ACC112 (cell line): ENCODE data around the gene PRKCE.

Source experiments
- H2AFZ ChIP-seq: fragments of 200-600 bp; sonication (generic); one replicate; pipeline ENCODE4 v1.6.0; 2017; ENCODE audit warnings: antibody characterized with exemption, low read length; ENCODE audit not compliant: unreplicated experiment
- H3K27ac ChIP-seq: fragments of 200-600 bp; sonication (generic); 2 replicates; pipeline ENCODE4 v1.5.1; 2014; ENCODE audit warnings: low read depth, mild to moderate bottlenecking, antibody characterized with exemption, low read length, moderate library complexity
- H3K27me3 ChIP-seq: fragments of 200-600 bp; sonication (generic); 2 replicates; pipeline ENCODE4 v1.6.1; 2014; ENCODE audit warnings: mild to moderate bottlenecking, antibody characterized with exemption, low read length, moderate library complexity, mixed read lengths; ENCODE audit not compliant: insufficient read depth
- H3K36me3 ChIP-seq: fragments of 200-600 bp; sonication (generic); 2 replicates; pipeline ENCODE4 v1.6.1; 2016; ENCODE audit warnings: mild to moderate bottlenecking, antibody characterized with exemption, low read length, moderate library complexity, mixed read lengths; ENCODE audit not compliant: insufficient read depth
- H3K4me1 ChIP-seq: fragments of 200-600 bp; sonication (generic); one replicate; pipeline ENCODE4 v1.6.1; 2016; ENCODE audit warnings: low read length, mixed read lengths; ENCODE audit not compliant: insufficient read depth, unreplicated experiment, control insufficient read depth
- H3K4me3 ChIP-seq: fragments of 200-600 bp; sonication (generic); 2 replicates; pipeline ENCODE4 v1.5.1; 2014; ENCODE audit warnings: mild to moderate bottlenecking, low read depth, low read length
- H3K79me2 ChIP-seq: fragments of 200-600 bp; sonication (generic); one replicate; pipeline ENCODE4 v1.6.0; 2016; ENCODE audit warnings: low read length; ENCODE audit not compliant: control insufficient read depth, unreplicated experiment, insufficient read depth

PRKCE gene

DNA sequence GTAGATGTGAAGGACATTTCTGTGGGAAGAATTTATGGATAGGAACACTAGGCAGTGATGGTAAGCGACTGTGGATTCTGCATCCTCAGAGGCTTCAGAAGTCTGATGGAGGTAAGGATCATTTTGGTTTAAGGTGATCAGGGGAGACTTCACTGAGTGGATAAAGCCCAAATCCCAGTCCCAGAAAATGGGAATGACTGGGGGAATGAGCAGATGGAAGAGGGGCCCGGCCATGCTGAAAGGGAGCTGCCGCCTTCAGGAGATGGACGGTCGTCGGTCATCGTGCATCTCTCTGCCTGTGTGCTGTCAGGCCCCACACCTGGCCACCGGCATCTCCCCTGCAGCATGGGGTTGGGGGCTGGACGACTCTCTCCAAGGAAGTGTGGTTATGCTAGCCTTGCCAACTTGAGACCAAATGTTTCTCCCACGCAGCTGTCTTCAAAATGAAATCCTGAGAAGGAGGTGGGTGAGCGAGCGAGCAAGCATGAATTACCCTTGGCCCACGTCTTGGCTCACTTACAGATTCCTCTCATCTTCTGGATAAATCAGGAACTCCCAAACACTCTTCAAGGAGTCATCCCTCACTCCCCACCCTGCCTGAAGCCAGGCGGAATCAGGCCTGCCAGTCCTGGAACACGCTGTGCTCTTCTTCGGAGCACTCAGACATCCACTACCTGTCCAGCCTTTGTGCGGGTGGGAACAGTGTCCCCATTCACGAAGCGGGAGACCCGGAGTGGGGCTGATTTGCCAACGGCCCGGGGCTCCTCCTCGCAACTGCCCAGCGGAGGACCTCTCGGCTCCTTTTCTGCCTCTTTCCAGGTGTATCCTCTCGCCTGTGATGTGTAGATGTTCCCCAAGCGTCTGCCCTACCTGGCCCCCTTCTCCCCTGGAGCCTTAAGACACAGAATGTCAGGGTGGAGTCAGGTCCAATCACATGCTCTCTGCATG lies 85.6 kb downstream of the PRKCE start:
- H3K27ac ChIP-seq, result no peak overlapping the region
- no peak overlapping the region for H2AFZ ChIP-seq
- no peak overlapping the region for H3K4me3 ChIP-seq
- peaks cover 3% of the 10 kb centered on the region for H3K79me2 ChIP-seq
- H3K4me1 ChIP-seq, result peaks cover 15% of the 10 kb centered on the region
- H3K27me3 ChIP-seq, result no peaks in the 10 kb centered on the region
- no peaks in the 10 kb centered on the region for H3K36me3 ChIP-seq

DNA sequence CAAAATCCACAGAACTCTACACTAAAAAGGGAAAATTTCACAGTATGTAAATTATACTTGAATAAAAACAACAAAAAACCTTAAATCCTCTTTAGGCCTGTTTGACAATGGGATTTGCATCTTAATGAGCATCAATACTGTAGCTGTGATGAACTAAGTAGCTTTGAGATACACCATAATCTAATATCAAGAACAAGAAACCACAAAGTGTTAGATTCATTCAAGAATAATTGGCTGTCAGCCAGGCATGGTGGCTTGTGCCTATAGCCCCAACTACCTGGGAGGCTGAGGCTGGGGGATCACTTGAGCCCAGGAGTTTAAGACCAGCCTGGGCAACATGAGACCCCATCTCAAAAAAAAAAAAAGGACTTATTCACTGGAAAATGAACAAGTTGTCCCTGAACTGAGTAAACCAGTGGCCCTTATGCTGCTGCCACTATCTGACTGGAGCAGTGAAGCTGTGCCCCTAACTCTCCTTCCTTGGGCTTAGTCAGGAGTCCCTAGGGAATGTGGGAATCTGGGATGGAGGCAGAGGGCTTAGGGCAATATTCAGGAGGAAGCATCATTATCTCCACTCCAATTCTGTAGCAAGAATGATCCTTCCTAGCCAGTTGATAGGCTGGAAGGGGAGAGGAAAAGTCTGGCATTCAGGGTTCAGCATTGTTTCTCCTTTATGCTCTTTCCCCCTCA lies 88.5 kb downstream of the PRKCE start:
- Histone ChIP-seq H3K4me1 (peaks cover 34% of the 10 kb centered on the region), H2AFZ (no peak overlapping the region), H3K27me3 (no peaks in the 10 kb centered on the region), H3K36me3 (no peaks in the 10 kb centered on the region), H3K79me2 (no peaks in the 10 kb centered on the region), H3K27ac (no peak overlapping the region), H3K4me3 (no peak overlapping the region)

DNA sequence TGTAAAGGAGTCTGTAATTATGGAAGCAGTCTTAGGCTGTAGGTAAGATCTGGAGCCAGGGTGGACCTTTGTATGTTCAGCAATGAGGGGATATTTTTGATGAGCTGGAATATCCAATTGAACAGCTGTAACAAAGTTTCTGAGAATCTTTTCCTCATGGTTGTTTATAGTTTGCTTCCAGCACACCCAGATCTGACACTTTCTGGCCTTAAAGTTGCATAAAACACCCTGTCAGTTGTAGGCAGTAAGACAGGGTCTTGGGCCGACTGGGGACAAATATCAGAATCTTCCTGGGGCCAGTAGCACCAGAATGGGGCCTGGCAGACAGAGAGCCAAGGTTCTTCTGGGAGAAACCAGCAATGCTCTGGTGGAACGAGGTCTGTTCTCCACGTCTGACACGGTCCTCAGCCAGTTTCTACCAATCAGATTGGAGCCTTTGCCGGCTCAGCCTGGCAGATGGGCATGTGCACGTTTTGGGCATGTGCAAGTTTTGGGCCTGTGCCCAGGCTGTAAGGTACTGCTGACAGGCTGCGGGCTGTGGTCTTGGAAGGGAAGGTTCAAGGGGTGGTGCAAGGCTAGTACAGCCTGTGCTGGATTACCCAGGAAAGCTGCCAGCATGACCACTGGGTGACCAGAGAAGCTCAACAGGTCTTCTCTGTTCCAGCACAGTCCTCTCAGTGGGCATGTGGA lies 89.8 kb downstream of the PRKCE start:
- H3K27me3 ChIP-seq, result no peaks in the 10 kb centered on the region
- peaks cover 44% of the 10 kb centered on the region for H3K4me1 ChIP-seq
- H2AFZ ChIP-seq, result no peak overlapping the region
- no peak overlapping the region for H3K4me3 ChIP-seq
- no peaks in the 10 kb centered on the region for H3K36me3 ChIP-seq
- H3K27ac ChIP-seq, result no peak overlapping the region
- no peaks in the 10 kb centered on the region for H3K79me2 ChIP-seq

DNA sequence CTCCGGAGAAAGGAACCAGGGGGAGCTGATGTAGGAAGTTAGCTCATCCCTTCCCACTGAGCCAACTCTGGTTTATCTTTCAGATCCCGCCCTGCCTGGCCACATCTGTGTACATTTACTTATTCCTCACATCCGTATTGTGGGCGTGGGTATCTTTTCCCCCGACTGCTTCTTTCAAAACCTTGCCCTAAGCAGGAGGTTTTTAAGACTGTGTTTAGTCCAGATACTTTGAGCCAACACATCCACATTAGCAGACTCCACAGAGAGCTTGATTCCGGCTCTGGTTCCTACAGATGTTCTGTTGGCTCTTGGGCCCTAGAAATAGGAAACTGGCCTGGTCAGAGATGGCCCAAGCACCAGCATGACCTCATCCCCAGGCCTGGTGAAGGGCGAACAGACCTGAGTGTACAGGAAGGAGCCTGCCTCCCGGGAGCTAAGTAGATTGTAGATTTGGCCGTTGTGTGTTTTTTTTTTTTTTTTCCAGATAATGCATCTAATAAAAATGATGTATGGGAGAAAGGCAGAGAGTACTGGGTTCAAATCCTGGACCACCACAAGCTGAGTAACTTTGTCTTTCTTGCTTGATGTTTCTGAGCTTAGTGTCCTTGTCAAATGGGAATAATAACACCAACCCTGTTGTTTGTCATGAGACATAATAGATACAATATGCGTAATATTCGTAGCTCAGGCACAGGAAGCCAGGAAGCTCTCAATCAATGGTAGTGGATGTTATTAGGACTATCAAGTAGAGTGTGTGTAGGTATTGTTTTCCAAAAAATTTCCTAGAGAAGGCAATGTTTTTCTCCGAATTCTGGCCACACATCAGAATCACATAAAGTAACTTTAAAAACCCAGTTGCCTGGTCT lies 92.3 kb downstream of the PRKCE start:
- peak overlapping the region; percentile 75 for H3K27ac ChIP-seq
- H3K4me1 ChIP-seq, result peaks cover 44% of the 10 kb centered on the region
- H2AFZ ChIP-seq, result peak overlapping the region; percentile 93

DNA sequence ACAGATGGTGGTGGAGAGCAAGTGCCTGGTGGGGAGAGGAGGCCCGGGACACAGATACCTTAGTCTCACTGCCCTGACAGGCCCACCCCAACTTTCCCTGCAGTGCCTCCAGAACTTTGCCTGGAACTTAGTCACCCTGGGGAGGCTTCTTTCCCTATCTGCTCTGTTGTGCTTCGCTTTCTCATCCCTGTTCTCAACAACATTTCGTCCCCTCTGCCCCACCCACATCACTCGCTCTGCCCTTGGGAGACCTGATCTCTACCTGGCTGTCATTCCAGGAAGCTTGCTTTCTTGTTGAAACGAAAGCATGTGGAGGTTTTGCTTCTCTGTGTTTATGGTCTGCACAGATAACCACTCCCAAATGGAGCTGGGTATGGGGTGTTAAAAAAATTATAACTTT lies 93.8 kb downstream of the PRKCE start:
- peak overlapping the region; percentile 64 for H3K4me3 ChIP-seq
- H3K79me2 ChIP-seq, result peaks cover 5% of the 10 kb centered on the region
- no peaks in the 10 kb centered on the region for H3K27me3 ChIP-seq
- H3K36me3 ChIP-seq, result no peaks in the 10 kb centered on the region
- H3K4me1 ChIP-seq, result peaks cover 32% of the 10 kb centered on the region
- peak overlapping the region; percentile 30 for H2AFZ ChIP-seq
- no peak overlapping the region for H3K27ac ChIP-seq

More for the DNA sequence above, 92.3 kb downstream of the PRKCE start:
- no peaks in the 10 kb centered on the region for H3K79me2 ChIP-seq
- H3K4me3 ChIP-seq, result peak overlapping the region; percentile 46; the same call in 1 of the 2 replicates
- no peaks in the 10 kb centered on the region for H3K36me3 ChIP-seq
- H3K27me3 ChIP-seq, result no peaks in the 10 kb centered on the region

DNA sequence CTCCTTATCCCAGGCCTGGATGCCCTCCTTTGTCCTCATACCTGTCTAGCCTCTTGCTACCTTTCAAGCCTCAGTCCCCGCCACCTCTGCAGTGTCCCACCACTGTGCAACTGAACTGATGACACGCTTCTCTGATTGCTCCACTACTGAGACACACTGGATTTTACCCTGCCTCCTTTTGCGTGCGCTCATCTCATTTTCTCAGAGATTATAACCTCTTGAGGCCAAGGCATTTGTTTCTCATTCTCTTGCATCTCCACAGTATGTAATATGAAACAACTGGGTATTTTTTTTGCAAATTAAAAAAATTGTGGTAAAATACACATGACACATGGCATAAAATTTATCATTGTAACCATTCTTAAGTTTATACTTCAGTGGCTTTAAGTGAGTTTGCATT lies 95.4 kb downstream of the PRKCE start:
- peaks cover 28% of the 10 kb centered on the region for H3K4me1 ChIP-seq
- no peak overlapping the region for H2AFZ ChIP-seq
- H3K79me2 ChIP-seq, result peaks cover 7% of the 10 kb centered on the region
- no peak overlapping the region for H3K4me3 ChIP-seq
- H3K27ac ChIP-seq, result no peak overlapping the region
- no peaks in the 10 kb centered on the region for H3K36me3 ChIP-seq
- no peaks in the 10 kb centered on the region for H3K27me3 ChIP-seq

DNA sequence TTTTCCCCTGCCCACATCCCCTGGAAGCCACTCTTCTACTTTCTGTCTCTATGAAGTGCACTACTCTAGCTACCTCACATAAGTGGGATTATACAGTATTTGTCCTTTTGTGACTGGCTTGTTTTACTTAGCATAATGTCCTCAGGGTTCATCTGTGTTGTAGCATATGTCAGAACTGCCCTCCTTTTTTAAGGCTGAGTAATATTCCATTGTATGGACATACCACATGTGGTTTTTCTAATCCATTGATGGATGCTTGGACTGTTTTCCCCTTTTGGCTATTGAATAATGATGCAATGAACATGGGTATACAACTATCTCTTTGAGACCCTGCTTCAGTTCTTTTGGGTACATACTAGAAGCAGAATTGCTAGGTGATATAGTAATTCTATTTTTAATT lies 95.9 kb downstream of the PRKCE start:
- H3K27ac ChIP-seq, result no peak overlapping the region
- H3K4me3 ChIP-seq, result no peak overlapping the region
- peaks cover 28% of the 10 kb centered on the region for H3K4me1 ChIP-seq
- H2AFZ ChIP-seq, result no peak overlapping the region
- H3K79me2 ChIP-seq, result peaks cover 7% of the 10 kb centered on the region
- no peaks in the 10 kb centered on the region for H3K36me3 ChIP-seq
- no peaks in the 10 kb centered on the region for H3K27me3 ChIP-seq

DNA sequence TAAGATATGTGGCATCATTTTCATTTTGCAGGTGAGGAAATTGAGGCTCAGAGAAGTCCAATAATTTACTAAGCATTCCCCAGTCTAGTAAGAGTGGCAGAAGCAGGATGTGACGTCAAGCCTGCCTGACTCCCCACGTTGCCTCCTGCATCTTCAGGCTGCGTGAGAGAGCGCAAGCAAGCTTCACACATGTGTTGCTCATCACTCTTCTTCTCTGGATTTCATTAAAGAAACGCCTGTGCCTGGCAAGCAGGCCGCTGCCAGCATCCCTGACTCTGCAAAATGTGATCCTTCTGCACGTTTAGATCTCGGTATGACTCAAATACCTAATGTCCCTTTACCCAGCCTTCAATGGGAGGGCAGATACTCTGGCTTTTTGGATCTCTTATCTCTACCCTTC lies 96.8 kb downstream of the PRKCE start:
- Histone ChIP-seq H3K27me3 (no peaks in the 10 kb centered on the region), H3K36me3 (no peaks in the 10 kb centered on the region), H3K27ac (0 out of 2 replicates have a peak overlapping the region, but pooled peaks have one; percentile 32), H2AFZ (no peak overlapping the region), H3K4me1 (peaks cover 22% of the 10 kb centered on the region), H3K79me2 (peaks cover 7% of the 10 kb centered on the region), H3K4me3 (no peak overlapping the region)

DNA sequence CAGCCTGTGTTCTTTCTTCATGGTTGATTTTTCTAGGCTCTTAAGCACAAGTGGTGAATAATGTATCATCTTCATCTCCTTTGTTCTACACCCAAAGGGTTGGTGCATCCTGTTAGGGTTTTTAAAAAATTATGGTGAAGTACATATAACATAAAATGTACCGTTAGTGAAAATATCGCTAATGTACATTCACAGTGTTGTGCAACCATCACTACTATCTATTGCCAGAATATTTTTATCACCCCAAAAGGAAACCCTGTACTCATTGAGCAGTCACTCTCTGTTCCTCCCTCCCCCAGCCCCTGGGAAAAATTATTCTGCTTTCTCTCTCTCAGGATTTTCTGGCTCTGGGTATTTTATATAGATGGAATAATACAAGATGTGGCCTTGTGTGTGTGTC lies 98.5 kb downstream of the PRKCE start:
- Histone ChIP-seq H3K4me1 (peaks cover 9% of the 10 kb centered on the region), H2AFZ (no peak overlapping the region), H3K27ac (no peak overlapping the region), H3K4me3 (no peak overlapping the region), H3K36me3 (no peaks in the 10 kb centered on the region), H3K79me2 (peaks cover 7% of the 10 kb centered on the region), H3K27me3 (no peaks in the 10 kb centered on the region)

DNA sequence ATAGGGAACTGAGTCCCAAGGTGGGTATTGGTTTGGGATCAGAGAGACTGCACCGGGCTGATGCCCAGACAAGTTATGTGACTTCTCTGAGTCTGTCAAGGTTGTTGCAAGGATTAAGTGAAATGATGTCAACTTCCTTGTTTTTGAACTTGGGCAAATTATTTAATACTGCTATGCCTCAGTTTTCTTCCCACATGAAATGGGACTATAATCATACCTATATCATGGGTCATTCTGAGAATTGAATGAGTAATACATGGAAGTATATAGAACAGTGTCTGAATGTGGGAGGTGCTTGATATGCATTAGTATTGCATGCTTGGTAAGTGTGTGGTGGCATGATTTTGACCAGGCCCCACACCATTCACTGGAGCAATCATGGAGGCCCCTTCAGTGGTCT lies 99.0 kb downstream of the PRKCE start:
- Histone ChIP-seq H3K36me3 (no peaks in the 10 kb centered on the region), H3K4me1 (peaks cover 5% of the 10 kb centered on the region), H3K27me3 (no peaks in the 10 kb centered on the region), H2AFZ (no peak overlapping the region), H3K27ac (no peak overlapping the region), H3K79me2 (peaks cover 7% of the 10 kb centered on the region), H3K4me3 (no peak overlapping the region)
